Dedifferentiated amniotic fluid mesenchymal stem cell (primary cell): ENCODE measurements around the gene SPC24.
"Not testable (repeated sequence)": the region's sequence is repeated elsewhere in the genome, so short reads cannot be mapped to it uniquely, and the experiment has no call there.

Experiments
- DNase-seq: peaks from one replicate; pipeline ENCODE4 v3.0.0-alpha.2; 2016; ENCODE audit errors: extremely low spot score

SPC24 gene

DNA sequence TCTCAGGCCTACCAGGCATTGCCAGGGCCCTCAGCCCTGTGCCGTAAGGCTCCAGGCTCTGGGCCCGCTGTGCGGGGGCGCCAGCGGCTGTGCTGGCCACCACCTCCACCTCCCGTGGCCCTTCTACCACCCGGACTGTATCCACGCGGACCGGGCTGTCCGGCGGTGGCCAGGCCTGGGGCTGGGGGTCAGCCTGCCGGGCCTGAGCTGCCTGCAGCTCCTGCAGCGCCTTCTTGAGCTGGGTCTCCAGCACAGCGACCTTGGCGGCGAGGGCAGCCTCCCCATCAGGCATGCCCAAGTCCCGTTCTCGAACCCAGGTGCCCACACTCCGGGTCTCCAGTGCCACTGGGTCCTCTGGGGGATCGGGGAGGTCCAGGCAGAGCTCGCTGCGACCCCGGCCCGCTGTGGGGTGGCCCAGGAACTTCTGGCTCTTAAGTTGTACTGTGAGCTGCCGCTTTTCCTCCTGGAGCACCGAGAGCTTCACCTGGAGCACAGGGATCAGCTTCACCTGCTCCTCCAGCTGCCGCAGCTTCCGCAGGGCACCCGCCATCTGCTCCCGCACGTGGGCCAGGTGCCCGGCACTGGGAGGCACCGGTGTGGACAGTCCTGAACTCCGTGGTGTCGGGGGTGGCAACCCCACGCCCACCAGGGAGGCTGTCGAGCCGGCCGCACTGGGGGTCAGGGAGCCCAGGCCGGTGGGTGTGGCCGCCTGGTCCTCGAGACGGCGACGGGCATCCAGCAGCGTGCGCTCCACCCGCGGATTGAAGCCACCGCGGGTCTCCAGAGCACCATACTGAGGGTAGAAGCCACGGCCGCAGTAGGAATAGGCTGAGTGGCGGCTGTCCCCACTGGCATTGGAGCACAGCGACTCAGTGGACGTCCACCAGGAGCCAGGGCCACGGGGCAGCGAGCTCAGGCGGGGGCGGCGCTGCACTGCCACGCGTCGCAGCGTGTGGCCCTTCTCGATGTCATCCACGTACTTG lies 37.7 kb upstream of the SPC24 start:
- no peak for DNase-seq

DNA sequence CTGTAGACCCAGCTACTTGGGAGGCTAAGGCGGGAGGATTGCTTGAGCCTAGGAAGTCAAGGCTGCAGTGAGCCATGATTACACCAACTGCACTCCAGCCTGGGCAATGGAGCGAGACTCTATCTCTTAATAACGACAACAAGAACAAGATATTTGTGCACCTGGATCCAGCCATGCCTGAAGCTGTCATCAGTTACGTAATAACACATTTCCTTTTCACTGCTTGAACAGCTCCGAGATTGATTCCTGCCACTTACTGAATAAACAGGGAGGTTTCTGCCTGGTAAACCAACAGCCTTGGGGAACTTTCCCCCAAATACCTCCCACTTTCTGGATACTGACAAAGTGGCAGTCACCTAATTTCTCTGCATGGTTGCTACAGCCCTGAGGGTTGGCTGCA lies 36.4 kb upstream of the SPC24 start:
- DNase-seq: no peak

DNA sequence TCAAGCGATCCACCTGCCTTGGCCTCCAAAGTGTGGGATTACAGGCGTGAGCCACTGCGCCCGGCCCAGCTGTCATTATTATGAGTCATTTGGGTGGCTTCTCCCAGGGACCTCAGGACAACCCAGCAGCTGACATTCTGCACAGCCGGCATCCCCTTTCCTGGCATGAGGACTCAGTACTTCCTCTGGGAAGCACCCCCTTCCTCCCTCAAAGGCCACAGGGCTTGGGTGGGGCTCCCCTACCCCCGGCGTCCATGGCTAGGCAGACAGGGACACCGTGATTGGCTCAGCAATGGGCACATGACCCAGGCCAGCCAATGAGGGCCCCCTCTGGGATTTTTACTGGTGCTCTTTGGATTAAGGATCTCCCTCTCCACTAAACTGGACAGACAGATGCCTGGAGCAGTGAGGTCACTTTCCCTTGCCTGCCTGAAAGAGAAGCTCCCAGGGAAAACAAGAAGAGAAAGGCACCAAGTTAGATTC lies 35.7 kb upstream of the SPC24 start:
- DNase-seq: peak; percentile 39

DNA sequence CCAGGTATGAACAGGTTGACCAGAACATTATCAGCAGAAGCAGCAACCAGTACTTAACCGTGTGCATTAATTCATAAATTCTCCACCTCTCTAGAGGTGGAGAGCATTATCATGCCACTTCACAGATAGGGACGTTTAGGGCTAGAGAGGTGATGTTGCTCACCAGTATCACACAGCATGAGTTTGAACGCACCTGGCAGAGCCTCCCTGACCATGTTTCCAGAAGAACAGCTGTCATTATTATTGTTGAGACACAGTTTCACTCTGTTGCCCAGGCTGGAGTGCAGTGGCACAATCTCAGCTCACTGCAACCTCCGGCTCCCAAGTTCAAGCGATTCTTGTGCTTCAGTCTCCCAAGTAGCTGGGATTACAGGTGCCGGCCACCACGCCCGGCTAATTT lies 34.9 kb upstream of the SPC24 start:
- no peak for DNase-seq

DNA sequence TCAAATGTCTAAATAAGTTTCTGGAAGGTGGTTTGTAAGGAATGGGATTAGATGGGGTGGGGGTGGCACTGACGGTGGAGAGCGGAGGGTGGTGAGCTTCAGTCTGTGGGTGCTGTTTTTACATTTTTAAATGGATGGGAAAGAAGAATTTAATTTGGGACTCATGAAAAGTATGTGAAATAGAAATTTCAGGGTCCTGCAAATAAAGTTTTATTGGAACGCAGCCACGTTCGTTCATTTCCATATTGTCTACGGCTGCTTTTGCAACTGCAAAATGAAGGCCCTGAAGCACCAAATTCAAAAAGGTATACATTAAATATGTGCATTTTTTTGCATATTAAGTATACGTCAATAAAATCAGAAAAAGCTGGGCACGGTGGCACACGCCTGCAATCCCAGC lies 31.9 kb upstream of the SPC24 start:
- no peak for DNase-seq

DNA sequence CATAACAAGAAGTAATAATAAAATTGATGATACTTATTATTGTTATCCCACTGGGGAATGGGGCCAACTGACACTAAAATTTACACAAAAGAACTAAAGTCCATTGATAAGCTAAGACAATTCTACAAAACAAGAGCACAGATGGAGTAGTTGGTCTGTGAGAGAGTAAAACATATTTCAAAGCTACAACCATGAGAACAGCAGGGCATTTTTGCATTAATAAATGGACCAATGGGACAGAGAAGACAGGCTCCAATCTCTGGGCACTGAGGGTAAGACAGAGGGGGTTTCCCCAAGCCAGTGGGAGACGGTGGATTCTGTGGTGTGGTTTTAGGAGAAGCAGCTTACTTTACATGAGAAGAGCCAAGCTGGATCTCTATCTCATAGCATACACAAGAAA lies 27.4 kb upstream of the SPC24 start:
- no peak for DNase-seq

DNA sequence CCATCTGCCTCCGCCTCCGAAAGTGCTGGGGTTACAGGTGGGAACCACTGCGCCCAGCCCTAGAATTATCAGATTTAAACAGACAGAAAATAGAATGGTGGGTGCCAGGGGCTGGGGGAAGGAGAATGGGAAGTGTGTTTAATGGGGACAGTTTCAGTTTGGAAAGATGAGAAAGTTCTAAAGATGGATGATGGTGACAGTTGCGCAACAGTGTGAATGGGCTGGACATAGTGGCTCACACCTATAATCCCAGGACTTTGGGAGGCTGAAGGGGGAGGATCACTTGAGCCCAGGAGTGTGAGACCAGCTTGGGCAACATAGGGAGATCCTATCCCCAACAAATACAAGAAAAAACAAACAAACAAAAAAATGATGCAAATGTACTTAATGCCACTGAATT lies 25.9 kb upstream of the SPC24 start:
- no peak for DNase-seq

DNA sequence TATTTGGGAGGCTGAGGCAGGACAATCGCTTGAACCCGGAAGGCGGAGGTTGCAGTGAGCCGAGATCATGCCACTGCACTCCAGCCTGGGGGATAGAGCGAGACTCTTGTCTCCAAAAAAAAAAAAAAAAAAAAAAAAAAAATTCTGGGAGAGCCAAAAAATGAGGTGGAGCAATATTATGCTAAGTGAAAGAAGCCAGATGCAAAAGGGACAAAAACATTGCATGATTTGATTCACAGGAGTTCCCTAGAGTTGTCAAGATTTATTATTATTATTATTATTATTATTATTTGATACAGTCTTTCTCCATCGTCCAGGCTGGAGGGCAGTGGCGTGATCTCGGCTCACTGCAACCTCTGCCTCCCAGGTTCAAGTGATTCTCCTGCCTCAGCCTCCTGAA lies 25.4 kb upstream of the SPC24 start:
- not testable (repeated sequence) for DNase-seq

DNA sequence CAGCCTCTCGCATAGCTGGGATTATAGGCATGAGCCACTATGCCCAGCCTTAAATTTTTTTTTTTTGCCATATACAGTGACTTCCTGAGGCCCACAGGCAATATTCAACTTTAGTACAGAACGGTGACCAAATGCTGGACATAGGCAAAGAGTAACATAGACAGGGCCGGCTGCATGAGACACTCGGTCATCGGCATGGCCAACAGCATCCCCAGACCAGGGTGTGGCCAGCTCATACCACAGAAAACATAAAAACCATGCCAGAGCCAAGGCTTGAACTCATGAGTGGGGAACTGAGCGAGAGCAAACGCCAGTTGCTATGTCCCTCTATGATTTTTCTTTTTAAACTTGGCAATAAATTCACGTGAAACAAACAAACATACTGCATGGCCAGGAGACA lies 24.8 kb upstream of the SPC24 start:
- DNase-seq: no peak

DNA sequence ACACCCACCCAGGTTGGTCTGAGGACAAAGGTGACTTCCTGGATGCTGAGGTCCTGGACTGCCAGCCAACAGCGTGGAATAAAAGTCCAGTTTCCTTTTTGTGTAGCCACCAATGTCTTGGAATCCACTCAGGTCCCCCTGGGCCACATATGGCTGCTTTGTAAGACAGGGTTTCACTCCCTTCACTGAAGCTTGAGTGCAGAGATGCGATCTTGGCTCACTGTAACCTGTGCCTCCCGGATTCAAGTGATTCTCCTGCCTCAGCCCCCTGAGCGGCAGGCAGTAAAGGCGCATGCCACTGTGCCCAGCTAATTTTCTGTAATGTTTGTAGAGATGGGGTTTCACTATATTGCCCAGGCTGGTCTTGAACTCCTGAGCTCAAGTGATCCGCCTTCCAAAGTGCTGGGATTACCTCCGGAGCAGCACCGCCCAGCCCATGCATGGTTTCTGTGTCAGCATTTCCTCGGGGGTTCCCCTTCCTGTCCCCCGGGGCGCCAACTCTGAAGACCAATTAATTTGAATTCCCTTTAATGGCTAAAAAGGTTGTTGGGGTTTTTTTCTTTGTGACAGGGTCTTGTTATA lies 24.2 kb upstream of the SPC24 start:
- DNase-seq: no peak

DNA sequence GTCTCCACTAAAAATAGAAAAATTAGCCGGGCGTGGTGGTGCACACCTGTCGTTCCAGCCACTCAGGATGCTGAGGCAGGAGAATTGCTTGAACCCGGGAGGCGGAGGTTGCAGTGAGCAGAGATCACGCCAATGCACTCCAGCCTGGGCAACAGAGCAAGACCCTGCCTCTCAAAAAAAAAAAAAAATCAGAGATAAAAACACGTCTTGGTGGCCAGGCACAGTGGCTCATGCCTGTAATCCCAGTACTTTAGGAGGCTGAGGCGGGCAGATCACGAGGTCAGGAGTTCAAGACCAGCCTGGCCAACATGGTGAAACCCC lies 23.5 kb upstream of the SPC24 start:
- not testable (repeated sequence) for DNase-seq

DNA sequence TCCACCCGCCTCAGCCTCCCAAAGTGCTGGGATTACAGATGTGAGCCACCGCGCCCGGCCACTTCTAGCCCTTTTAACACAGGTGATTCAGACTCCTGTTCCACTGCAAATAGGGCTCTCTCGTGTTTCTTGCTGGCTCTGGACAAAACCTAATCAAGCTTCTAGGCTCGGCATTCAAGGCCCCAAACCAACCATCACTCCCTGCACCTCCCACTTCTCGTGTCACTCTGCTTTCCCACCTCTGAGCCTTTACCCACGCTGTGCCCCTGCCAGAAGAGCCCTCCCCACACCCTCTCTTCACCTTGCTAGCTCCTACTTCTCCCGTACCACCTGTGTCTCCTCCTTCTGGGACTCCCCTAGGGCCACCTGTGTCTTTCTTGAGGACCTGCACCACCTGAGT lies 22.0 kb upstream of the SPC24 start:
- no peak for DNase-seq

DNA sequence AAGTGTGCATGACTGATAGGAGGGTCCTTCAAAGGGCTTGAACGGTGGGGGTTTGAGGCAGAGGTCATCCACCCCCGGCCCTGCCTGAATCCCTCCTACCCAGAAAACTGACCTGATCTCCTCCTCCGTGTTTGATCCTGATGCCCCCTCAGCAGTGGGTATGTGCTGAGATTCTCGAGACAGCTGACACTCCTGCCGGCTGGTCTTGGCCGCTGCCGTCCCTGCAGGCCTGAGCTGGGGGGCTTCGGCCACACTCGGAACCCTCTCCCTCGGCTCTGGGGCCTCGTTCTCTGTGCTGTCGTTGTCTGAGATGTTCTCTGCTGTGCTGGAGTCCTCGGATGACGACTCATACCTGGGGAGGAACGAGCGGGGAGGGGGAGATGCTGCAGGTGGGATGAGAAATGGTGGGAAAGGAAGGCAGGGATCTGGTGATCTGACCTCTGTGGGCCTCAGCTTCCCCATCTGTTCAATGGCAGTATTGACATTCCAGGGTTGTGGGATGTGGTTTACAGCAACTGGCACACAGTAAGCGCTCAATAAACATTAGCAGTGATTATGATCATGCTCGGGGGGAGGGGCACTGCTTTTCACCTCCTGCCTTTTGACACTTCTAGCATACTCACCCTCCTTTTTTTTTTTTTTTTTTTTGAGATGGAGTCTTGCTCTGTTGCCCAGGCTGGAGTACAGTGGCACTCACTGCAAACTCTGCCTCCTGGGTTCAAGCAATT lies 21.0 kb upstream of the SPC24 start:
- no peak for DNase-seq

DNA sequence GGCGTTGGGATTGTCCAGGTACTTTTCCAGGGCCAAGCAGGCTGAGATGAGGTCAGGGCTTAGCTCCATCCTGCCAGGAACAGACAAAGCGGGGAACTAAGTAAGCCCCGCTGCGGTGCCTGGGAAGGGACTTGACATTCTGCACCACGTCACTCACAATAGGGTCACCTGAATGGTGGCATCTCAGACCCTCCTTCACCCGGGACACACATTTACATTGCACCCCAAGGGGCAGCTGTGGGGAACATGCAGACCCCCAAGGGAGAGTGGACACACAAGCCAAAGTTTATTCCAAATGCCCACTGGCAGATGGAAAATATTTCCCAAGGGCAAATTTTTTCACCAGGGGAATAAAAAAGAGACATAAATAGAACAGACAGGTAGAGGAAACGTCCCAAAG lies 20.3 kb upstream of the SPC24 start:
- no peak for DNase-seq

DNA sequence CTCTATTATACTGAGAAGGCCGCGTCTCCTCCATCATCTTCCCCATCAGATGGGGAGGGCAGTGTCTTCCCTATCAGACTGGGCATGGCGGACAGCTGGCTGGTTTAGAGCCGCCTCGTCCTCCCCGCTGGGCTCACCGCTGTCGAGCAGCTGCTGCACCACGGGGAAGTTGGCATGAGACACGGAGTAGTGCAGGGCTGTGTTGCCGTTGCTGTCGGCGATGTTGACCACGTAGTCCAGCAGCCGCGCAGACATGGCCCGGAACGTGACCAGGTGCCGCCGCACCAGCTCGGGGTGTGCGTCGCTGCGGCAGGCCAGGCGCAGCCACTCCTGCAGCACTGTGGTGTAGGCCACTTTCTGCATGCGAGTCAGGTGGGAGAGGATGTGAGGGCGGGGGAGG lies 18.8 kb upstream of the SPC24 start:
- no peak for DNase-seq

DNA sequence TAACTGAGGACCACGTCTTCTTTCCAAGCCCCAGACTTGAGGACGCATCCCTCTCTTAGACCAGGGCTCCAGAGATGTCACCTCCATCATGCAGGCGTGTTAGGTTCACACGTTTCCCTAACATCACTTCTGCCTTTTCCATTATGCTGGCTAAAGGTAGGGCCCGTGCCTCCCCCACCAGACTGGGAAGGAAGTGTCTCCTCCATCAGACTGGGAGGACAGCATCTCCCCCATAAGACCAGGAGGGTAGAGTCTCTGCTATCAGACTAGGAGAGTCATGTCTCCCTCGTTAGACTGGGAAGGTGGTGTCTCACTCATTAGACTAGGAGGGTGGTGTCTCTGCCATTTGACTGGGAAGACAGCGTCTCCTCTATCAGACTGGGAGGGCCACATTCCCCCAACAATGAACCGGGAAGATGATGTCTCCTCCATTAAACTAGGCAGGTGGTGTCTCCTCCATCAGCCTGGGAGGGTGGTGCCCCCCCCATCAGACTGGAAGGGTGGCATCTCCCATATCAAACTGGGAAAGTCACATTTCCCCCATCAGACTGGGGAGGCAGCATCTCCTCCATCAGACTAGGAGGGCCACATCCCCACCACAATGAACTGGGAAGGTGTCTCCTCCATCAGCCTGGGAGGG lies 18.1 kb upstream of the SPC24 start:
- DNase-seq: no peak

DNA sequence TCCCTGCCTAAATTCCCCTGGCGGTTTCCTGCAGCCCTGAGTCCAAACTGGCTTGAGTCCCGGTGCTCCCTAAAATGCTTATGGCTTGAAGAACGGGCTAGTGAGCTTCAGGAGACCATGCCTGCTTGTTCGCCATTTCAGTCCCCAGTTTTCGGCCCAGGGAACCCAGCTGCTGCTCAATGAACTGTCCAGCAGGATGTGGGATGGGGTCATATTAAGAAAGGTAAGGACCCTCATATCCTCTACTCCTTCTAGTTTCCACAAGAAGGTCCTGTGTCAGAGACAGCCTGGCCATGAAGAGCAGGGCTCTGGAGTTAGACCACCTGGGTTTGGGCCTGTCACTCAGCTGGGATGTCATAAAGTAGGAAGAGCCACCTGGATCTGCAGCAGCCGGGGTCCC lies 17.0 kb upstream of the SPC24 start:
- DNase-seq: no peak

DNA sequence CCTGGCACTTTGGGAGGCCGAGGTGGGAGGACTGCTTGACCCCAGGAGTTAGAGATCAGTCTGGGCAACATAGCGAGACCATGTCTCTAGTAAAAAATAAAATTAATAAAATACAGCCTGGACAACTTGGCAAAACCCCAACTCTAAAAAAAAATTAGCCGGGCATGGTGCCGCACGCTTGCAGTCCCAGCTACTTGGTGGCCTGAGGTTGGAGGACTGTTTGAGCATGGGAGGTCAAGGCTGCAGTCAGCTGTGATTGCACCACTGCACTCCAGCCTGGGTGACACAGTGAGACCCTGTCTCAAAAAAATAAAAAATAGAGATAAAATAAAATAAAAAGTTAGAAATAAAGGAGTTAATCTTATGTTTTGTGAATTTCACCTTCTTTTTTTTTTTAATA lies 15.6 kb upstream of the SPC24 start:
- no peak for DNase-seq

DNA sequence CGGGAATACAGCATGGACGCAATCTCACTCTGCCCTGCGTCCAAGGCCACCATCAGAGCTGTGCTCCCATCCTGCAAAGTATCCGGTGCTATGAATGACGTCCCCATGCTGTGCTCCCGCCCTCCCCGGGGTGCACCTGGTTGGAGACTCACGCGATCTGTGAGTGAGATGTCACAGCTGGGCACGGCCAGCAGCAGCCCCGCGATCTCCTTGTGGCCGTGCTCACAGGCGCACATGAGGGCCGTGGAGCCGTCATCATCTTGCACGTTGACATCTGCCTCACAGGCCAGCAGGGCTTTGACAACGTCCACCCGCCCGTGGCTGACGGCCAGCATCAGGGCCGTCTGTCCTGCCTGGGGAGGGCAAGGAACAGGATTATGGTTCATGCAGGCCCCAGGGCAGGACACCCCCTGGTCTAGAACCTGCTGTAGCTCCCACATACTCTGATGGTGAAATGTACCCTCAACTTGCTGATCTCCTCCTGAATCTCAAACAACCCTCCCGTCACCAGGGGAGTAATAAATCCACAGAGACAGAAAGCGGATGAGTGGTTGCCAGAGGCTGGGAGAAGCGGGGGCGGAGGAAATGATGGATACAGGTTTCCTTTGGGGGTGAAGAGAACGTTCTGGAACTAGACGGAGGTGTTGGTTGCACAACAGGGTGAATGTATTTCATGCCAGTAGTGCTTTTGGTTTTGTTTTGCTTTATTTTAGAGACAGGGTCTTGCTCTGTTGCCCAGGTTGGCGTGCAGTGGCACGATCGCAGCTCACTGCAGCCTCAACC lies 14.5 kb upstream of the SPC24 start:
- DNase-seq: no peak

DNA sequence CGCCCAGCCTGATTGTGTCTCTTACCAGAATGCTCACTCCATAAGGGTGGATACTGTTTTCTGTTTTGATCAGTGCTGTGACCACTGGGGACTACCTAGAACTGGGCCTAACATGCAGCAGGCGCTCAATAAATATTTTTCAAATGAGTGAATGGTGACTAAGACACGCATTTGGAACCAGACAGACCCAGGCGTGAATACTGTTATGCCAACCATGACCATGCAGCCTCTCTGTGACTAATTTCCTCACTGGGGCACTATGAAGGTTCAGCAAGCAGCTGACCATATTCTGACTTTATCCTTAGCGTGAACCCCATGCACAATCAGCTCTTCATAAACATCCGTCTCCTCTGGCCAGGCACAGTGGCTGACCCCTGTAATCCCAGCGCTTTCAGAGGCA lies 13.0 kb upstream of the SPC24 start:
- DNase-seq: peak; percentile 85
